ENCODE data around the gene RBFOX1.

DNA sequence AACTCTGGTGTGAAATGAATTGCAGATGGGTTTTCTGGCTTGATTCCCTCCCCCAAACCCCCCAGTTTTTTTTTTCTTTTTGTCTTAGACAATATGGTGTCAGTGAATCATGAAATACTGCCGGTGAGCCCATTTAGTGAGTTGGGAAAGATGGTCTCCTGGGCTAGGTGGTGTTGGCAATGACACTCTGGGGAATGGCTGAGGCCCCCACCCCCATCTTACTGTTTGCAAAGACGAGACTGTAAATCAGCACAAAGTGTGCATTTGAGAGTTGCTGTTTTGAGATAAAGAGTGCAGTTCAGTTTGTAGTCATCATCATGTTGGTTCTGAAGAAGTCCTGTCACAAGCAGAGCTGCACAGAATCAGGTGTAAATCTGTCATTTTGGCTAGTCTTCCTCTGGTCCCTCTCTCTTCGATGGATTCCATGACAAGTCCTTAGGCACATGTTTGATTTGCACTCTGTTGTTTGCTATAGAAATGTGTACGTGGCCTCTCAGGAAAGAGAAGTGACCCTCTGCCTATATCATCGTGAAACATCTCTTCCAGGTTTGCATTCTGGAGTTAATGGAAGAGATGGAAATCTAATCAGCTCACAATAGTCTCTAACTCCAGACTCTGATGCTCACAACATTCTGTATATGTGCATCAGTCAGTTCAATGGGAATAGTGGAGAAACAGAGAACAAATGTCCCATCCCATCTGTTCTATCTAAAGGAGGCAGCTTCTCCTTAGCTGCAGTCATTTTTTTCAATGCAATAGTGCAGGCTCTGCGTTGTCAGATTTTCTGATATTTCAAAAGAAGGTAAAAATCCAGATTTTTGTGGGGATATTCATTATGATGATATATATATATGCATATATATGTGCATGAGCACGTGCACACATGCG lies 34.6 kb downstream of the RBFOX1 start:
- TF ChIP-seq CTCF (IDR thresholded peaks at IDR 0.05 in 2 of 3, conservative IDR thresholded peaks at IDR 0.05 in 1 of 3; ENCODE audit: control insufficient read depth in 2 of 3, extremely low read depth in 1 of 3, insufficient read depth in 1 of 3, low read depth in 3 of 3, low read length in 3 of 3) (no peak), EP300 (IDR thresholded peaks at IDR 0.05; ENCODE audit: borderline replicate concordance in 1 of 2, control insufficient read depth in 1 of 2, low read depth in 2 of 2, low read length in 2 of 2) (no peak), ELK1 (IDR thresholded peaks at IDR 0.05; ENCODE audit: low read depth, low read length) (no peak), PRDM15 (CRISPR knock-in tag; IDR thresholded peaks at IDR 0.05) (no peak), NFYA (IDR thresholded peaks at IDR 0.05; ENCODE audit: borderline replicate concordance, low read depth, low read length) (no peak), BMI1 (IDR thresholded peaks at IDR 0.05; ENCODE audit: borderline replicate concordance) (no peak), RAD51 (IDR thresholded peaks at IDR 0.05) (no peak), YBX1 (IDR thresholded peaks at IDR 0.05) (no peak), BRCA1 (IDR thresholded peaks at IDR 0.05; ENCODE audit: low read depth, low read length) (no peak), STAT3 (IDR thresholded peaks at IDR 0.05; ENCODE audit: low read depth, low read length) (no peak), YY1 (IDR thresholded peaks at IDR 0.05; ENCODE audit: low read depth, low read length) (no peak), ZBTB33 (IDR thresholded peaks at IDR 0.05) (no peak), TCF12 (IDR thresholded peaks at IDR 0.05; ENCODE audit: low read depth, low read length) (no peak)

Measured in GM12878 (cell line).